ENCODE measurements around the gene TLR6.

Gene TLR6

DNA sequence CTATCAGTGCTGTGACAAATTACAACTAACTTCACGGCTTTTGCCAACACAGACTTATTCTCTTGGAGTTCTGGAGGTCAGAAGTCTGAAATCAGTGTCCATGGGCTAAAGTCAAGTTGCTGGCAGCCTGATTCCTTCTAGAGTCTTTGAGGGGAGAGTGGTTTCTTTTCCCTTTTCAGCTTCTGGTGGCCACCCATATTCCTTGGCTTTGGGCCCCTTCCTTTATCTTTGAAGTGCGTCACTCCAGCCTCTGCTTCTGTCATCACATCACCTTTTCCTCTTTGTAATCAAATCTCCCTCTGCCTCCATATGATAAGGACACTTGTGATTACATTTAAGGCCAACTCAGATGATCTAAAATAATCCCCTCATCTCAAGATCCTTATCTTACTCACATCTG is 20.0 kb upstream of the TLR6 start:
- H3K27ac Mint-ChIP-seq: no peak overlapping the region
- H3K4me3 Mint-ChIP-seq: no peak overlapping the region
- H3K4me1 Mint-ChIP-seq (ENCODE audit: low read depth): no peaks in the 10 kb centered on the region
- no peaks in the 10 kb centered on the region for H3K36me3 Mint-ChIP-seq (ENCODE audit: low read depth)
- H3K9me3 Mint-ChIP-seq: no peaks in the 10 kb centered on the region
- H3K27me3 Mint-ChIP-seq (ENCODE audit: low read depth): peaks cover 20% of the 10 kb centered on the region

DNA sequence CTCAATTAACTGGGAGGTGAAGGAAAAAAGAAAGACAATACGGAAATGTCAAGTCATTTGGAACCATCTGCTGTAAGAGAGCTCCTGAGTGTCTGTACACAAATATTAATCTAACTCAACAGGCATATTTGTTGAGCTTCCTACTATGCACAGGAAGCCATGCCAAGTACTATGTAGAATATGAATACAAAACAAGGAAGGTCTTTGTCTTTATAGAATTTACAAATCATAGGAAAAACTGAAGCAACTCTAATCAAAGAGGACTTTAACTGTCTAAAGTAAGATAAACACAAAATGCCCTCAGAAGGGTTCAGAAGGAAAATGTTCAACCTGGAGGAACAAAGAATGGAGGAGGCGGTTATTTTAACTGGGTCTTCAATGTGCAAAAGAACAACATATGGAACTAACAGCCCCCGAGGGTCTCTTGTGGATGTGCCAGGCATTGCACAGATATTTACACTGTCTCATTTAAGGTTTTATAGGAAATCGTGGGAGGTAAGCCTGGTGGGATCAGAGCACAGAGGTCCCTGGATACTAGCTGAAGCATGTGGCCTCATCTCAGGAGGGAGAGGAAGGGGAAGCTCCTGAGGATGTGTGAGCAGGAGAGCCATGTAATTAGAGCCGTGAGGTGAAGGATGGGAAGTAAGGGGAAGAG is 16.8 kb upstream of the TLR6 start:
- Mint-ChIP-seq H3K27ac (no peak overlapping the region), H3K27me3 (ENCODE audit: low read depth) (peaks cover 35% of the 10 kb centered on the region), H3K9me3 (no peaks in the 10 kb centered on the region), H3K4me1 (ENCODE audit: low read depth) (peaks cover 6% of the 10 kb centered on the region), H3K36me3 (ENCODE audit: low read depth) (no peaks in the 10 kb centered on the region), H3K4me3 (no peak overlapping the region)

DNA sequence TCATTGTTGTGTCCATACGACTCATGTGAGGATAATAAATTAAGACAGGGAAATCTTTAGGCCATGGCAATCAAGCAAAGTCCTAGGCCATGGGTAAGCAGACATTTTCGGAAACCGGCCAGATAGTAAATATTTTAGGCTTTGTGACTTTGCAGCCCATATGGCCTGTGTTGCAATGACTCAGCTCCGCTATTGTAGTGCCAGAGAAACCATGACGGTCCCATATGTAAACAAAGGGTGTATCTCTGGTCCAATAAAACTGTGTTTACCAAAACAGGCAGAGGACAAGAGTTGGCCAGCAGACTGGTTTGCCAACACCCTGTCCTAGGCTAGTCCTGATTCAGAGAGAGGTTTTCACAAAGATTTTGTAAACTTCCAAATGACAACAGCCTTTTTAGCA is 16.0 kb upstream of the TLR6 start:
- no peak overlapping the region for H3K27ac Mint-ChIP-seq
- no peak overlapping the region for H3K4me3 Mint-ChIP-seq
- peaks cover 7% of the 10 kb centered on the region for H3K4me1 Mint-ChIP-seq (ENCODE audit: low read depth)
- no peaks in the 10 kb centered on the region for H3K36me3 Mint-ChIP-seq (ENCODE audit: low read depth)
- no peaks in the 10 kb centered on the region for H3K9me3 Mint-ChIP-seq
- peaks cover 37% of the 10 kb centered on the region for H3K27me3 Mint-ChIP-seq (ENCODE audit: low read depth)

DNA sequence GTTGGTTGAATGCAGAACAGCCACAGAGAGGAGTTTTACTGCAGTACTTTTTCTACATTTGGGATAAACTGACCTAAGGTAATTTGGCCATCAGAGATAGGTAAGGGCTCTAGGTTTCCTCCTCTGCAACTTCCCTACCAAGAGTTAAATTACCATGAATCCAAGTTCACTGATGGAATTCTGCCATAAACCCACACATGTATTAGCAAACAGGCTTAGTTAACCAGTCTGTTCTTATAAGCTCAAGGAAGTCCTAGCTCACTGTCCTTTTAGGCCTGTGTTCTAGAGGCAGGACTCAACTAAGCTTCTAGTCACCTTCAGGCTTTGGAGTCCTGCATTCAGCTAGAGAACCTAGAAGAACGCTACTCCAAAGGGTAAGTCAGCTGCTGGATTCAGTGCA is 15.0 kb upstream of the TLR6 start:
- Mint-ChIP-seq H3K4me3 (no peak overlapping the region), H3K4me1 (ENCODE audit: low read depth) (peaks cover 11% of the 10 kb centered on the region), H3K27ac (no peak overlapping the region), H3K9me3 (no peaks in the 10 kb centered on the region), H3K36me3 (ENCODE audit: low read depth) (no peaks in the 10 kb centered on the region), H3K27me3 (ENCODE audit: low read depth) (peaks cover 44% of the 10 kb centered on the region)

DNA sequence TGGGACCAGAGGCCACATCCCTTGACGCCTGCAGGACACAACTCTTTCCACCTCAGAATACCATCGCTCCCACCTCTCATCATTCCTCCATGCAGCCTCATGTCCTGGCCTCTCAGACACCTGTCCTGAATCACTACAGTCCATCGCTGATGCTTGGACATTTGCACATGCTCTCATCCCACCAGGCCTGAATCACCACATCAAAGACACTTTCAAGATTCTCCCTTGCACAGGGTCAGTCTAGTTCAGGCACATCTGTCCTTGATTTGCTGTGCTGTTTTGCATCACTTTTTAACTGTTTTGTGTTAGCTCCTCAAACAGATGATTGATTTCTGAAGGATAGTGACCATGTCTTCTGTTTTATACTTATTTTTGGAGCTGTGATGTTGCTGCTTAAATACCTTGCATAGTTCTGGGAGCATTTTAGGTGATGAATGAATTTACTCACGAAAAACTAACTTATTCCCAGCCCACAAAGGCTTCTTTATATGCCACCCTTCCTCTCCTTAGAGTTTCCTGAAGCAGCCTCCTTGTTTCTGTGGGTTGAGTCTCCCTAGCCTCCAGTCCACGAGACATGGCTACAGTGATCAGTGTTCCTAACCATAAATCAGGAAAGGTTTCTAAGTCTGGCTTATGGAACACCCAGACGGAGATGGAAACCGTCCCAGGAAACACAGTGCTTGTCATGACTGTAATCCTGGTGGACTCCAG is 13.6 kb upstream of the TLR6 start:
- H3K27ac Mint-ChIP-seq: no peak overlapping the region
- H3K4me3 Mint-ChIP-seq: no peak overlapping the region
- H3K9me3 Mint-ChIP-seq: no peaks in the 10 kb centered on the region
- no peaks in the 10 kb centered on the region for H3K36me3 Mint-ChIP-seq (ENCODE audit: low read depth)
- H3K4me1 Mint-ChIP-seq (ENCODE audit: low read depth): peaks cover 12% of the 10 kb centered on the region
- peaks cover 38% of the 10 kb centered on the region for H3K27me3 Mint-ChIP-seq (ENCODE audit: low read depth)

DNA sequence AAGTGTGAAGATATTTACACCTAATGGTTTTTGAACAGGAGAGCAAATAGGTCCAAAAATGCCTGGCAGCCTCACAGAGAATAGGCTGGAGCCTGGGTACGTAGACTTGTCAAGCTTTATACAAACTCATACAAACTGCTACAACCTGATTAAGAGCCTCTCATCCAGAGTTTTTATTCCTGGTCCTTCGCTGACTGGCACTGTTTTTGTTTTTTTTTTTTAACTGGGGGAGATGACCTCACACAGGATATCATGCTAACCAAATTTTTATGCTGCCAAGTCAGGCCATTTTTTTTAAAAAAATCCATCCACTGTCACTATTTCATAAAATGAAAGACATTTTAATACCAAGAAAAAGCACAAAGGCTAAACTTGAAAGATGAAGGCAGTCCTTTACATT is 12.9 kb upstream of the TLR6 start:
- Mint-ChIP-seq H3K4me1 (ENCODE audit: low read depth) (peaks cover 13% of the 10 kb centered on the region), H3K4me3 (peak overlapping the region; percentile 16), H3K9me3 (no peaks in the 10 kb centered on the region), H3K27me3 (ENCODE audit: low read depth) (peaks cover 34% of the 10 kb centered on the region), H3K36me3 (ENCODE audit: low read depth) (no peaks in the 10 kb centered on the region), H3K27ac (no peak overlapping the region)

DNA sequence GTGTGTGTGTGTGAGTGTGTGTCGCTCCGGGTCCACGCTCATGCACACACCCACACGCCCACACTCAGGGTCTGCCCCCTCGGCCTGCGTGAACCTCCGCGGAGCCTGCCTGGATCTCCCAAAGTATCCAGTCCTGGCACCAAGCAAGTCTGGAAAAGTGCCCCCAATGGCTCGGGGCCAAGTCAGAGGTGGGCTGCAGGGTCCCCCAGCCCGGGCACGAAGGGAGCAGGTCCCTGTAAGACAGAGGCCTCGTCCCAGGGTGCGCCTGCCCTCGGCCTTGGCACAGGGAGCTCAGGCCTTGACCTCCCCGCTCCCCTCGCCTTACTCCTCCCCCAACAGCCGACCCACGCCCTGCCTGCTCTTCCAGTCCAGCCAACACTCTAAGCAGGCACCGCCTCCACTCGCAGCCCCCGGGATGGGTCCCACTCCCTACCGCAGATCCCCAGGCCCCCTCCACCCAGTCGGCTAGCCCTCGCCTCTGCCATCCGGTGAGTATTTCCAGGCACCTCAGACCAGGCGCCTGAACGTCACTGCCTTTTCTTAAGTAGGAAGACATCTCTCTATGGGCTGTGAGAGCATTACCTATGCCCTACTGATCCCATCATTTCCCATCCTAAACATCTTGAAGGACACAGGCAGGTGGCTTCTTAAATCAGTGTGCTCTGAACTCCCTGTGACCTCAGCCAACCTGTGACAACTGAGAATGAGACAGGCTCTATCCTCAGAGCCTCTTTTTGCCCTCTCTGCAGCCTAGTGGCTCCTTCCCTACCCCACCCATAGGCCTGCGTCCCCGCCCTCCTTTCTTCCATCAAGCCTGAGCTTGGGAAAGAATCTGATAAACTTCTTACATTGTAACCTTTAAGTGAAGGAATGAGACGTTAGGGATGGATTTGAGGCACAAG is 11.7 kb upstream of the TLR6 start:
- peaks cover 33% of the 10 kb centered on the region for H3K27me3 Mint-ChIP-seq (ENCODE audit: low read depth)
- H3K4me3 Mint-ChIP-seq: peak overlapping the region; percentile 81
- no peaks in the 10 kb centered on the region for H3K9me3 Mint-ChIP-seq
- peaks cover 13% of the 10 kb centered on the region for H3K4me1 Mint-ChIP-seq (ENCODE audit: low read depth)
- H3K36me3 Mint-ChIP-seq (ENCODE audit: low read depth): no peaks in the 10 kb centered on the region
- no peak overlapping the region for H3K27ac Mint-ChIP-seq

DNA sequence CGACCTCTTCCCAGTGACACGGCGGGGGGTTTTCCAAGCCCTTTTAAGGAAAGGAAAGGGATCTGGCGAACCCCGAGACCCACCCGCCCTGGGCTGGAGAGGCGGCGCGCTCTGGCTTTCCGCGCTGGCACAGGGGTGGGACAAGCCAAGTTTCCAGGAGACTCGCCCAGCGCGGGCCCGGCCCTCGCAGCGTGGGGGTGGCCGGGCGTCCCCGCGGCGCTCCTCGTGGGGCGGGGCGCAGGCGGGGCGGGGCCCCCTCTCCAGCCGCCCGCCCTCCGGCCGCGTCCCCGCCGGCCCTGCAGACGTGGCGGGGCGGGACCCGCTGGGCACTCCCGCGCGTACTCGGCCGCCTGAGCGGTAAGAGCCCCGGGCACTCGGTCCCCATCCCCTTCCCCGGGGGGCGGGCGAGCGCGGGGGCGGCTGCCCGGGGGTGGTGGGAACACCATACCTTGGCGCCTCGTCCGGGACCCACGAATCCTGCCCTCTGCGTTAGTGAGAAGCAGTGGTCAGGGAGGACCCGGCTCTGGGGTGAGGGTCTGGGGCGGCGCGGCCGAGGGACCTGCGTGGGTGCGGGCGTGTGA is 11.0 kb upstream of the TLR6 start, which contains the start of gene FAM114A1:
FAM114A1 (plus strand) TSS at position 329 of the 581 bp plus-strand sequence. CDS start 10,273 bp downstream, outside the sequence.
- Mint-ChIP-seq H3K9me3 (no peaks in the 10 kb centered on the region), H3K4me1 (ENCODE audit: low read depth) (peaks cover 15% of the 10 kb centered on the region), H3K27me3 (ENCODE audit: low read depth) (peaks cover 37% of the 10 kb centered on the region), H3K27ac (peak within 1 kb of the TSS; percentile 59), H3K4me3 (peak within 1 kb of the TSS; percentile 81), H3K36me3 (ENCODE audit: low read depth) (no peaks in the 10 kb centered on the region)

DNA sequence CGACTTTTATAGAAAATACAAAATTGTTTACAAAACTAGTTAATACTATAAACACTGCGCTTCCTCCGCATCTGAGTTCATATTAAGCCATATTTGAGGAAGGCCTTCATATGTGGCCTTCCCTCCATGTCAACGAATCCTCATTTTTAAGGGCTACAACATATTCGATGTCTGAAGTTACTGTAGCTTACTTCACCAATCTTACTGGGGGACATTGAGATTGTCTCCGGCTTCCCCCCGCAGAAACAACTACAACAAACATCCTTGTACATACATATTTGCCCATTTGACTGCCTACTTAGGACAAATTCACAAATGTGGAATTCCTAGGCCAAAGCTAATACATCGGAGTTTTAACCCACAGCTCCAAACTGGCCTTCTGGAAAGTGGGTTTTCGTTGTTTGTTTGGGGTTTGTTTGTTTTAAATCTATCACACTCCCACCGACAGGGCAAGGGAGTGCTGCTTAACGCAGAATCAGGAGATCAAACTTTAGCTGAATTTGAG is 10.4 kb upstream of the TLR6 start:
- H3K9me3 Mint-ChIP-seq: no peaks in the 10 kb centered on the region
- H3K4me3 Mint-ChIP-seq: peak overlapping the region; percentile 79
- H3K27me3 Mint-ChIP-seq (ENCODE audit: low read depth): peaks cover 37% of the 10 kb centered on the region
- peaks cover 15% of the 10 kb centered on the region for H3K4me1 Mint-ChIP-seq (ENCODE audit: low read depth)
- H3K27ac Mint-ChIP-seq: peak overlapping the region; percentile 59
- no peaks in the 10 kb centered on the region for H3K36me3 Mint-ChIP-seq (ENCODE audit: low read depth)

DNA sequence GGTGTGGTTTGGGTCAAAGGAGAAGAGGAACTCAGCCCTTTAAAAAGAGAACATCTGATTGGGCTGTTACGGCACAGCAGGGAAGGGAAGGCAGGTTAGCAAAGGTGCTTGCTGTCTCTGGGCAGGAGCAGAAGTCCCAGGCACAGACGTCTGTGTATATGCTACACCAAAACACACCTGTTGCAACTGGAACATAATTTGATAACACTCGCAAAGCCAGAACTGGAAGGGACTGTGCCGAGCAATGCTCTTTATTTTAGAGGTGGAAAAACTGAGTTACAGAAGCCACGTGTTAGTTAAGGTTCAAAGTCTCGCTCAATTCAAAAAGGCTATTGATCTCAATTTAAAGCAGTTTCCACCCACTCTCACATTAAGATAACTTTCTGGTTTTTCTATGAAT is 8.8 kb upstream of the TLR6 start:
- no peak overlapping the region for H3K27ac Mint-ChIP-seq
- H3K4me3 Mint-ChIP-seq: no peak overlapping the region
- peaks cover 37% of the 10 kb centered on the region for H3K27me3 Mint-ChIP-seq (ENCODE audit: low read depth)
- H3K36me3 Mint-ChIP-seq (ENCODE audit: low read depth): no peaks in the 10 kb centered on the region
- H3K9me3 Mint-ChIP-seq: no peaks in the 10 kb centered on the region
- H3K4me1 Mint-ChIP-seq (ENCODE audit: low read depth): peaks cover 29% of the 10 kb centered on the region

DNA sequence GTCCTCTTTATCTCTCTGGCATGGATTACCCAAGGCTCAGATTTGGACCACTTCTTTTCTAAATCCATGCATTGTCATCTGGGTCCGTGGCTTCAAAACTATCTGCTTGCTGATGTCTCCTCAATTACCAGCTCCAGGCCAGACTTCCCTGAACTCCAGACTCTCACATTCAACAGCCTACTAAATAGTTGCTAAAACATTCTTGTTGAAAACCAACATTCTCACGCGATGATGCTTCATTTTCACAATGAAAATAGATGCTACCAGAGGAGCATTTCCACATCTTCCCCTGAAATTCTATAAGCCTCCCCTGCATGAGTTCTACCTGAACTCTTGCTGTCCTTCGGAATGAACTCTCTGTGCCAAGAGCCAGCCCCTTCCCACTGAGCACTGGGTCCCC is 5.2 kb upstream of the TLR6 start:
- Mint-ChIP-seq H3K9me3 (no peaks in the 10 kb centered on the region), H3K4me3 (no peak overlapping the region), H3K27ac (no peak overlapping the region), H3K27me3 (ENCODE audit: low read depth) (peaks cover 15% of the 10 kb centered on the region), H3K4me1 (ENCODE audit: low read depth) (peaks cover 37% of the 10 kb centered on the region), H3K36me3 (ENCODE audit: low read depth) (no peaks in the 10 kb centered on the region)

DNA sequence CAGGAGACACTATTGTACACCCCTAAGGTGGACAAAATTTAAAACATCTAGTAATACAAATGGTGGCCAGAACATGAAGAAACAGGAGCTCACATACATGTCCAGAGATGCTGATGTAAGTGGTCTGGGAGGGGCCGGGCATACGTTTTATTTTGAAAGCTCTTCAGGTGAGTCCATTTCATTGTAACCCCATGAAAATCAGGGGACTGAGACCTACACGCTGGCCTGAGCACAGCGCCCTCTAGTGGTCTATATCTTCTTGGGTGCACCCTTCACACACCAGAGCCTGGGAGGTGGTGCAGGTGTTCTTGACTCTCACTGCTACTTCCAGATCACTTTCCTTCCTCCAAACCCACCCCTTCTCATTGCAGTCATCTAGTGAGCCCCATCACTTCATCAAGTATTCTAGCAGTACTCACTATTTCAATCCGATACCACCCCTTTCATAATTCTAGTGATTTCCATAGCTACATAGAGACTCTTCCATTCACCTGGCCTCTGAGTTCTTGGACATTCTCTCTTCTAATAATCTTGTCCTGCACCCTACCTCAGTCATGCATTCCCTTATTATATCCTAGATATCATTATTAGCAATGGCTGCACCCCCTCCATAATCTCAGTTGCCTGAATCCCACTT is 4.3 kb upstream of the TLR6 start:
- peaks cover 12% of the 10 kb centered on the region for H3K27me3 Mint-ChIP-seq (ENCODE audit: low read depth)
- H3K27ac Mint-ChIP-seq: no peak overlapping the region
- H3K4me1 Mint-ChIP-seq (ENCODE audit: low read depth): peaks cover 43% of the 10 kb centered on the region
- no peak overlapping the region for H3K4me3 Mint-ChIP-seq
- no peaks in the 10 kb centered on the region for H3K9me3 Mint-ChIP-seq
- no peaks in the 10 kb centered on the region for H3K36me3 Mint-ChIP-seq (ENCODE audit: low read depth)

DNA sequence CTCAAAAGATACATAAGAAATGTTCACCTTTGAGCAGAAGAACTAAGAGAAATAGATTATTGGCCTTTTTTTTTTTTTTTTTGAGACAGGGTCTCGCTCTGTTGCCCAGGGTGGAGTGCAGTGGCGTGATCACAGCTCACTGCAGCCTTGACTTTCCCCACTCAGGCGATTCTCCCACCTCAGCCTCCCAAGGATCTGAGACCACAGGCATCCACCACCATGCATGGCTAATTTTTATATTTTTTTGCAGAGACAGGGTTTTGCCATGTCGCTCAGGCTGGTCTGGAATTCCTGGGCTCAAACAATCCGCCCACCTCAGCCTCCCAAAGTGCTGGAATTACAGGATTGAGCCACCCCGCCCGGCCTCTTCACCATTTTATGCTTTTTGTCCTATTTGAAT is 2.9 kb upstream of the TLR6 start:
- no peak overlapping the region for H3K4me3 Mint-ChIP-seq
- no peaks in the 10 kb centered on the region for H3K36me3 Mint-ChIP-seq (ENCODE audit: low read depth)
- H3K9me3 Mint-ChIP-seq: no peaks in the 10 kb centered on the region
- H3K27me3 Mint-ChIP-seq (ENCODE audit: low read depth): peaks cover 12% of the 10 kb centered on the region
- peaks cover 47% of the 10 kb centered on the region for H3K4me1 Mint-ChIP-seq (ENCODE audit: low read depth)
- H3K27ac Mint-ChIP-seq: no peak overlapping the region

DNA sequence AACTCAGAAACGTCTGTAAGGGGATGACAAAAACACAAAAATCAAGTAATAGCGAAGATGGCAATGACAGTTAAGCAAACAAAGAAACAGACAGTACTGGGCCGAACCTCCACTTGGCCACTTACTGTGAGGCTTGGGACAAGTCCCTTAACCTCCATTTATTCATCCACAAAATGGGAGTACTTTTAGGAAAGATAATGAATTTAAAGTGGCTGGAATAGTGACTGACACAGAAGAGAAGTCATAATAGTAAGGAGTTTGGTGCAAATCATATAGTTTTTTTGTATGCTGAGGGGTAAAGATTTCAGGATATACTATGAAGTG is 1.4 kb upstream of the TLR6 start:
- peaks cover 3% of the 10 kb centered on the region for H3K27me3 Mint-ChIP-seq (ENCODE audit: low read depth)
- H3K27ac Mint-ChIP-seq: peak overlapping the region; percentile 90
- peak overlapping the region; percentile 66 for H3K4me3 Mint-ChIP-seq
- peaks cover 47% of the 10 kb centered on the region for H3K4me1 Mint-ChIP-seq (ENCODE audit: low read depth)
- H3K36me3 Mint-ChIP-seq (ENCODE audit: low read depth): no peaks in the 10 kb centered on the region
- H3K9me3 Mint-ChIP-seq: peaks cover 2% of the 10 kb centered on the region
